HG03469 (cell line): ENCODE measurements around the gene GJB3.
"Not testable (repeated sequence)": the region's sequence is repeated elsewhere in the genome, so short reads cannot be mapped to it uniquely, and the experiment has no call there.

Experiments
- ATAC-seq: cut with Tn5 transposase; IDR thresholded peaks from one replicate; pipeline ENCODE4 v1.9.1; 2021; ENCODE audit warnings: mild to moderate bottlenecking, moderate library complexity, moderate number of reproducible peaks; ENCODE audit not compliant: unreplicated experiment

GJB3 gene

GRCh38 chr1:34818862-34819261 lies 37.8 kb downstream of the GJB3 start:
- ATAC-seq: not testable (repeated sequence)

GRCh38 chr1:34822202-34822601 lies 41.2 kb downstream of the GJB3 start:
- ATAC-seq: no peak

GRCh38 chr1:34824817-34825454 lies 43.9 kb downstream of the GJB3 start:
- no peak for ATAC-seq

GRCh38 chr1:34825455-34826091 lies 44.6 kb downstream of the GJB3 start:
- ATAC-seq: no peak

GRCh38 chr1:34827341-34827941 lies 46.4 kb downstream of the GJB3 start:
- no peak for ATAC-seq

GRCh38 chr1:34828611-34829010 lies 47.6 kb downstream of the GJB3 start:
- no peak for ATAC-seq

- ATAC-seq: no peak
These were observed 48.2 kb downstream of the GJB3 start for GRCh38 chr1:34829250-34829649.

- ATAC-seq: no peak
These were observed 50.8 kb downstream of the GJB3 start for GRCh38 chr1:34831721-34832246.

GRCh38 chr1:34833711-34834110 lies 52.7 kb downstream of the GJB3 start:
- ATAC-seq: no peak
